Type B pancreatic cell (in vitro differentiated cells): ENCODE measurements around the gene NBEA. TPM values are rescaled to one million over a fixed set of nuclear protein-coding genes. Genes with fewer than 3 reads are reported as not detected.

Experiments
- DNase-seq: peaks from one replicate; pipeline ENCODE4 v3.0.0; 2021; ENCODE audit warnings: mixed read lengths; ENCODE audit not compliant: unreplicated experiment; ENCODE audit errors: extremely low spot score
- H3K27ac Mint-ChIP-seq: 2 replicates; pipeline ENCODE4 v1.8.0; 2021; ENCODE audit warnings: mild to moderate bottlenecking, mixed read lengths
- H3K27me3 Mint-ChIP-seq: 2 replicates; pipeline ENCODE4 v1.8.0; 2021; ENCODE audit warnings: mixed read lengths
- H3K36me3 Mint-ChIP-seq: 2 replicates; pipeline ENCODE4 v1.8.0; 2021; ENCODE audit warnings: mixed read lengths
- H3K4me1 Mint-ChIP-seq: one replicate; pipeline ENCODE4 v1.8.0; 2021; ENCODE audit warnings: mixed read lengths; ENCODE audit not compliant: unreplicated experiment
- H3K4me3 Mint-ChIP-seq: 2 replicates; pipeline ENCODE4 v1.8.0; 2021; ENCODE audit warnings: mild to moderate bottlenecking, mixed read lengths
- H3K9me3 Mint-ChIP-seq: 2 replicates; pipeline ENCODE4 v1.8.0; 2021; ENCODE audit warnings: mixed read lengths
- total RNA-seq: library from RNA; stranded (reverse); gene quantifications from 2 replicates; pipeline ENCODE4 v1.2.1, GENCODE V29; 2021; ENCODE audit warnings: low replicate concordance
- TF ChIP-seq, protein P1 (sequence below): fragments of 200-600 bp; sonication (generic); conservative IDR thresholded peaks from 2 replicates; pipeline ENCODE4 v1.5.0; 2021; ENCODE audit warnings: antibody characterized with exemption, mild to moderate bottlenecking

NBEA gene
- total RNA-seq, 1 donor from 2014 or later = 20.8 TPM

- no peaks in the 10 kb centered on the region for H3K4me1 Mint-ChIP-seq
- no peaks in the 10 kb centered on the region for H3K9me3 Mint-ChIP-seq
- TF ChIP-seq, protein P1, sequence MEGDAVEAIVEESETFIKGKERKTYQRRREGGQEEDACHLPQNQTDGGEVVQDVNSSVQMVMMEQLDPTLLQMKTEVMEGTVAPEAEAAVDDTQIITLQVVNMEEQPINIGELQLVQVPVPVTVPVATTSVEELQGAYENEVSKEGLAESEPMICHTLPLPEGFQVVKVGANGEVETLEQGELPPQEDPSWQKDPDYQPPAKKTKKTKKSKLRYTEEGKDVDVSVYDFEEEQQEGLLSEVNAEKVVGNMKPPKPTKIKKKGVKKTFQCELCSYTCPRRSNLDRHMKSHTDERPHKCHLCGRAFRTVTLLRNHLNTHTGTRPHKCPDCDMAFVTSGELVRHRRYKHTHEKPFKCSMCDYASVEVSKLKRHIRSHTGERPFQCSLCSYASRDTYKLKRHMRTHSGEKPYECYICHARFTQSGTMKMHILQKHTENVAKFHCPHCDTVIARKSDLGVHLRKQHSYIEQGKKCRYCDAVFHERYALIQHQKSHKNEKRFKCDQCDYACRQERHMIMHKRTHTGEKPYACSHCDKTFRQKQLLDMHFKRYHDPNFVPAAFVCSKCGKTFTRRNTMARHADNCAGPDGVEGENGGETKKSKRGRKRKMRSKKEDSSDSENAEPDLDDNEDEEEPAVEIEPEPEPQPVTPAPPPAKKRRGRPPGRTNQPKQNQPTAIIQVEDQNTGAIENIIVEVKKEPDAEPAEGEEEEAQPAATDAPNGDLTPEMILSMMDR = no peak
- no peaks in the 10 kb centered on the region for H3K27me3 Mint-ChIP-seq
- no peaks in the 10 kb centered on the region for H3K36me3 Mint-ChIP-seq
- no peak overlapping the region for H3K4me3 Mint-ChIP-seq
- no peak overlapping the region for H3K27ac Mint-ChIP-seq
- no peak for DNase-seq
Measured at GRCh38 chr13:35567406-35567980, 625.4 kb downstream of the NBEA start.

- Mint-ChIP-seq H3K27me3 (no peaks in the 10 kb centered on the region), H3K4me3 (no peak overlapping the region), H3K27ac (no peak overlapping the region), H3K4me1 (no peaks in the 10 kb centered on the region), H3K36me3 (peaks cover 3% of the 10 kb centered on the region), H3K9me3 (no peaks in the 10 kb centered on the region)
- TF ChIP-seq, protein P1 = no peak
- no peak for DNase-seq
Measured at GRCh38 chr13:35573639-35574038, 631.6 kb downstream of the NBEA start.

DNA sequence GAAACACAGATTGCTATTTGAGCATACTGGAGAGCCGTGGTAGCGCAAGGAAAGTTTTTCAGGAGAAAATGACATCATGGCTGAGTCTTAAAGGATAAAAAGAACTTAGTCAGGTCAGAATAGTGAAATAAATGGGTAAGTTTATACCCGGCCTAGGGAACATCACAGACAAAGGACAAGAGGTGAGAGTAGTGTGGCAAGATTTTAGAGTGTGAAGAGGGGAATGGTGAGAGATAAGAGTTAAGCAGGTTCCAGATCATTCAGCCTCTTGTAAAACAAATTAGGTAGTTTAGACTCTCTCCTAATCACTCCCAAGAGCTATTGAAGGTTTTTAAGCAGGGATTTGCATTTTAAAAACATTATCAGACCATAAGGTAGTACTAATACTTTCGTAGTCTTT lies 650.4 kb downstream of the NBEA start:
- Mint-ChIP-seq H3K27me3 (peaks cover 3% of the 10 kb centered on the region), H3K9me3 (no peaks in the 10 kb centered on the region), H3K4me3 (no peak overlapping the region), H3K36me3 (no peaks in the 10 kb centered on the region), H3K4me1 (peaks cover 9% of the 10 kb centered on the region), H3K27ac (no peak overlapping the region)
- TF ChIP-seq, protein P1 = no peak
- no peak for DNase-seq

GRCh38 chr13:35593651-35594050 lies 651.6 kb downstream of the NBEA start:
- Mint-ChIP-seq H3K36me3 (no peaks in the 10 kb centered on the region), H3K4me1 (peaks cover 19% of the 10 kb centered on the region), H3K27ac (no peak overlapping the region), H3K27me3 (peaks cover 3% of the 10 kb centered on the region), H3K4me3 (no peak overlapping the region), H3K9me3 (no peaks in the 10 kb centered on the region)
- no peak for DNase-seq
- TF ChIP-seq, protein P1 = no peak

DNA sequence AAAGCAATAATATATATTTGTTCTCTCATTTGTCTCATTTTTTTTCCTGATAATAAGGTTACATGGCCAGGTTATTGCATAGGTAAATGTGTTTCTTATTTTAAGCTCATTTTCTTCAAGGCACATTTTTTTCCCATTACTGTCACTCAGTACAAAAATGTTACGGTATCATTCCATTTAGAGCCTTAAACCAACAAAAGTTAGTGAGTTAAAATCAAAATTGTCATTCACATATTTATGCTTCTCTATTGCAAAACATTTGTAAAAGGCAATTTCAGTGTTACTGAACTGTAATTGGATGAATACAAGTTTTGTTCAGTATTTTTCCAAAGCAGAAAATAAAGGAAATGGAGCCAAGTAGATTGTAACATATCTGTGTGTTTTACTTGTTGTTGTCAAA lies 652.0 kb downstream of the NBEA start:
- peaks cover 24% of the 10 kb centered on the region for H3K4me1 Mint-ChIP-seq
- H3K36me3 Mint-ChIP-seq = no peaks in the 10 kb centered on the region
- TF ChIP-seq, protein P1 = no peak
- H3K4me3 Mint-ChIP-seq = no peak overlapping the region
- H3K9me3 Mint-ChIP-seq = no peaks in the 10 kb centered on the region
- H3K27ac Mint-ChIP-seq = no peak overlapping the region
- peaks cover 3% of the 10 kb centered on the region for H3K27me3 Mint-ChIP-seq
- DNase-seq = no peak

DNA sequence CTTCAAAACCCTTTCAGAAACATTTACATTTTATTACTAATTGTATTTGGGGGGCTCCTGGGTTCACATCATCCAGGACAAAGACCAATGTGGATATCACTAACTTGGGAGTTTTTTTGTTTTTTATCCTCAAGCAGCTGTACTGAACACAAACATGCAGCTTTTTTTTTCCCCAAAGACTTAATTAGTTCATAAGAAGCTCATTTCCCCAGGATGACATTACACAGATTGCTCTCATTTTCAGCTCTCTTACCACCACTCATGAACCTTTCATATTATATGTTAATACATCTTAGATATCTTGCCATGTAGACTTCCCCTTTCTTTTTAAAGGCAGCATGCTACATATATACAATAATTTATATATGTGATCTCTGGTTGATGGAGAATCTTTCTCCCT lies 653.1 kb downstream of the NBEA start:
- Mint-ChIP-seq H3K36me3 (no peaks in the 10 kb centered on the region), H3K27me3 (no peaks in the 10 kb centered on the region), H3K4me1 (peaks cover 28% of the 10 kb centered on the region), H3K27ac (no peak overlapping the region), H3K4me3 (no peak overlapping the region), H3K9me3 (no peaks in the 10 kb centered on the region)
- DNase-seq = no peak
- TF ChIP-seq, protein P1 = no peak
